WTC11 (cell line): Measurements from ENCODE around the gene PPP1R15B. TPM values are rescaled to one million over a fixed set of nuclear protein-coding genes. Genes with fewer than 3 reads are reported as not detected.

ENCODE experiments used
- ATAC-seq: fragments of 200-7000 bp; cut with Tn5 transposase; 2 replicates; pipeline ENCODE4 v1.10.0; 2021; ENCODE audit warnings: mild to moderate bottlenecking, moderate library complexity
- CTCF ChIA-PET: fragments of 300-600 bp; sonication (Branson Sonifier 250); formaldehyde crosslinking; loops from one replicate; lab custom pipeline; 2021; ENCODE audit warnings: antibody characterized with exemption; lab: Charles Lee
- POLR2A ChIA-PET: fragments of 350-600 bp; sonication (Branson Sonifier 250); formaldehyde crosslinking; loops from one replicate; lab custom pipeline; 2021; ENCODE audit warnings: antibody characterized with exemption; lab: Charles Lee
- DNase-seq: peaks from one replicate; pipeline ENCODE4 v3.0.0; 2021; ENCODE audit warnings: low spot score
- H3K27ac Mint-ChIP-seq: 2 replicates; pipeline ENCODE4 v1.8.0; 2021; ENCODE audit warnings: mixed read lengths
- H3K27me3 Mint-ChIP-seq: 2 replicates; pipeline ENCODE4 v1.8.0; 2021; ENCODE audit warnings: low read depth, mild to moderate bottlenecking, moderate library complexity, mixed read lengths
- H3K36me3 Mint-ChIP-seq: 2 replicates; pipeline ENCODE4 v1.8.0; 2021; ENCODE audit warnings: mixed read lengths
- H3K4me1 Mint-ChIP-seq: 2 replicates; pipeline ENCODE4 v1.8.0; 2022; ENCODE audit warnings: mixed read lengths
- H3K4me3 Mint-ChIP-seq: 2 replicates; pipeline ENCODE4 v1.8.0; 2021; ENCODE audit warnings: mild to moderate bottlenecking, moderate library complexity, mixed read lengths
- H3K9me3 Mint-ChIP-seq: 2 replicates; pipeline ENCODE4 v1.8.0; 2021; ENCODE audit warnings: mixed read lengths
- AR ChIP-seq: fragments of 250-450 bp; sonication (Bioruptor Pico); IDR thresholded peaks from 2 replicates; pipeline ENCODE4 v1.9.0; 2021; ENCODE audit warnings: mild to moderate bottlenecking
- ATF6 ChIP-seq: sonication (generic); formaldehyde crosslinking; IDR thresholded peaks from 2 replicates; pipeline ENCODE4 v1.8.1; 2023; ENCODE audit warnings: mild to moderate bottlenecking, missing genetic modification reagents
- CTCF ChIP-seq: fragments of 200-600 bp; IDR thresholded peaks from 2 replicates; pipeline ENCODE4 v1.8.0; 2022; ENCODE audit warnings: antibody characterized with exemption
- EMX1 ChIP-seq: fragments of 250-450 bp; sonication (Bioruptor Pico); IDR thresholded peaks from 2 replicates; pipeline ENCODE4 v1.8.0; 2021; ENCODE audit warnings: mild to moderate bottlenecking
- ESRRA ChIP-seq: sonication (generic); formaldehyde crosslinking; IDR thresholded peaks from 2 replicates; pipeline ENCODE4 v1.8.1; 2022; ENCODE audit warnings: mild to moderate bottlenecking, missing genetic modification reagents, borderline replicate concordance
- NFYB ChIP-seq: sonication (generic); formaldehyde crosslinking; conservative IDR thresholded peaks from 2 replicates; pipeline ENCODE4 v1.8.0; 2022; ENCODE audit warnings: low read depth, missing genetic modification reagents
- OVOL2 ChIP-seq: fragments of 250-450 bp; sonication (Bioruptor Pico); IDR thresholded peaks from 2 replicates; pipeline ENCODE4 v1.9.0; 2021; ENCODE audit warnings: mild to moderate bottlenecking, borderline replicate concordance
- RORB ChIP-seq: fragments of 250-450 bp; sonication (Bioruptor Pico); IDR thresholded peaks from 2 replicates; pipeline ENCODE4 v1.9.0; 2021; ENCODE audit warnings: mild to moderate bottlenecking
- SMAD4 ChIP-seq: sonication (generic); formaldehyde crosslinking; IDR thresholded peaks from 2 replicates; pipeline ENCODE4 v1.8.0; 2022; ENCODE audit warnings: mild to moderate bottlenecking, missing genetic modification reagents
- SP1 ChIP-seq: sonication (generic); formaldehyde crosslinking; conservative IDR thresholded peaks from 2 replicates; pipeline ENCODE4 v1.8.1; 2022; ENCODE audit warnings: missing genetic modification reagents
- ZNF138 ChIP-seq: sonication (generic); formaldehyde crosslinking; conservative IDR thresholded peaks from 2 replicates; pipeline ENCODE4 v1.8.1; 2022; ENCODE audit warnings: mild to moderate bottlenecking, moderate library complexity, missing genetic modification reagents
- ZNF219 ChIP-seq: sonication (generic); formaldehyde crosslinking; IDR thresholded peaks from 2 replicates; pipeline ENCODE4 v1.8.0; 2023; ENCODE audit warnings: missing genetic modification reagents, mild to moderate bottlenecking, borderline replicate concordance
- ZNF396 ChIP-seq: fragments of 250-450 bp; sonication (Bioruptor Pico); IDR thresholded peaks from 2 replicates; pipeline ENCODE4 v1.8.0; 2021; ENCODE audit warnings: mild to moderate bottlenecking, moderate library complexity, borderline replicate concordance
- total RNA-seq: library from RNA; stranded (reverse); gene quantifications from 3 replicates; pipeline ENCODE4 v1.2.3, GENCODE V29; 2021
- TF ChIP-seq, protein P1 (sequence below): sonication (generic); formaldehyde crosslinking; IDR thresholded peaks from 2 replicates; pipeline ENCODE4 v1.8.0; 2023; ENCODE audit warnings: missing genetic modification reagents
- TF ChIP-seq, protein P2 (sequence below): sonication (generic); formaldehyde crosslinking; IDR thresholded peaks from 2 replicates; pipeline ENCODE4 v1.8.1; 2022; ENCODE audit warnings: missing genetic modification reagents, borderline replicate concordance
- TF ChIP-seq, protein P3 (sequence below): sonication (generic); formaldehyde crosslinking; IDR thresholded peaks from 2 replicates; pipeline ENCODE4 v1.8.1; 2023; ENCODE audit warnings: mild to moderate bottlenecking, missing genetic modification reagents

Gene PPP1R15B
- total RNA-seq, 1 experiment from 2014 or later = 47.7 TPM

GRCh38 chr1:204418174-204419063 is 6.8 kb upstream of the PPP1R15B start:
- Mint-ChIP-seq H3K9me3 (no peaks in the 10 kb centered on the region), H3K27me3 (no peaks in the 10 kb centered on the region), H3K27ac (no peak overlapping the region)
- no peak for ATAC-seq
- TF ChIP-seq NFYB (CRISPR knock-in tag) = no peak
- TF ChIP-seq, protein P1, sequence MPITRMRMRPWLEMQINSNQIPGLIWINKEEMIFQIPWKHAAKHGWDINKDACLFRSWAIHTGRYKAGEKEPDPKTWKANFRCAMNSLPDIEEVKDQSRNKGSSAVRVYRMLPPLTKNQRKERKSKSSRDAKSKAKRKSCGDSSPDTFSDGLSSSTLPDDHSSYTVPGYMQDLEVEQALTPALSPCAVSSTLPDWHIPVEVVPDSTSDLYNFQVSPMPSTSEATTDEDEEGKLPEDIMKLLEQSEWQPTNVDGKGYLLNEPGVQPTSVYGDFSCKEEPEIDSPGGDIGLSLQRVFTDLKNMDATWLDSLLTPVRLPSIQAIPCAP (CRISPR knock-in tag) = no peak
- TF ChIP-seq EMX1 (CRISPR knock-in tag) = no peak
- no peak for TF ChIP-seq ZNF219 (CRISPR knock-in tag)
- TF ChIP-seq CTCF = no peak
- no peak for TF ChIP-seq OVOL2 (CRISPR knock-in tag)
- TF ChIP-seq RORB (CRISPR knock-in tag) = no peak
- TF ChIP-seq ZNF138 (CRISPR knock-in tag) = no peak
- TF ChIP-seq, all 79 proteins: peak for 0
- Mint-ChIP-seq H3K4me3 (no peak overlapping the region), H3K36me3 (no peaks in the 10 kb centered on the region), H3K4me1 (peaks cover 17% of the 10 kb centered on the region)
- DNase-seq = no peak
- ChIA-PET CTCF (interaction anchor here (0.9 to 2.1 kb wide), 3 partner anchors 13 to 85 kb away, joined by 3 to 14 read pairs (median 12); no protein-coding TSS in a partner anchor), POLR2A (no interaction called here)

DNA sequence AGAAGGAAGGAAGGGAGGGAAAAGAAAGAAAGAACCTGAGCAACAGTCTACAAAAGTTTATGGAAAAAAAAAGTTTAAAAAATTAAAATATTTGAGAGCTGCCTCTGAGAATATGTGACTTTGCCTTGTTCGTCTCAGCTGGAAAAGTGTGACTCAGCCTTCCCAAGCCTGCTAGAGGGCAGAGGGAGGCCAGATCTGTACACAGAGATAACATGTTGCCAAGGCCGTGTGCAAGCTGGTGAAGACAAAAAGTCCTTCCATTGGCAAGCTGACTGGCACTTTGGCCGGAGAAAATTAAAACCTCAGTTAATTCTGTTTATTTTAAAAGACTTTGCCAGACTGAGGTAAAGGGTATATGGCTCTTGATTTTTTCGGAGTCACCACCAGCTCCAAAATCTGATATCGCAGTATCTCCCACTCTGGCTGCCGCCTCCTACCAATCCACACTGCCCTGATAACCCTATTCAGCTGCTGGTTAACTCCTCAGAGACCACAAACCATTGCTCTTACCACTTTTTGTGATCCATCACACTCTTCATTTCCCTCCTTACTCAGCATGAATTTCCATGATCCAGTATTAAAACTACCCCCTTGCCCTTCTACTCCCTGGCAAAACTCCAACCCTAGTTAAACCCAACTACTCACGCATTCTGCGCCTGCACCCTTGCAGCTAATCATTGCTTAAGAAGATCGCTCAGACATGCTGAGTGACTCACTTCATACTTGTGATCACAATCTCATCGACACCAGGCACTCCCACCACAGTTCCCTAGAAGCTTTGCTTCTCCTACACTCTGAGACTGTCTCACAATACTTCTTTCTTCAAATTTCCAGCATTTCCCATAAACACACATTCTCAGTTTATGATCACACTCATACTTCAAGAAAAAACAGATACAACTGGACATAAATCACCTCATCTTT is 5.7 kb upstream of the PPP1R15B start:
- no peaks in the 10 kb centered on the region for H3K27me3 Mint-ChIP-seq
- POLR2A ChIA-PET = no interaction called here
- H3K36me3 Mint-ChIP-seq = no peaks in the 10 kb centered on the region
- no peak for DNase-seq
- H3K4me1 Mint-ChIP-seq = peaks cover 17% of the 10 kb centered on the region
- TF ChIP-seq, protein P2, sequence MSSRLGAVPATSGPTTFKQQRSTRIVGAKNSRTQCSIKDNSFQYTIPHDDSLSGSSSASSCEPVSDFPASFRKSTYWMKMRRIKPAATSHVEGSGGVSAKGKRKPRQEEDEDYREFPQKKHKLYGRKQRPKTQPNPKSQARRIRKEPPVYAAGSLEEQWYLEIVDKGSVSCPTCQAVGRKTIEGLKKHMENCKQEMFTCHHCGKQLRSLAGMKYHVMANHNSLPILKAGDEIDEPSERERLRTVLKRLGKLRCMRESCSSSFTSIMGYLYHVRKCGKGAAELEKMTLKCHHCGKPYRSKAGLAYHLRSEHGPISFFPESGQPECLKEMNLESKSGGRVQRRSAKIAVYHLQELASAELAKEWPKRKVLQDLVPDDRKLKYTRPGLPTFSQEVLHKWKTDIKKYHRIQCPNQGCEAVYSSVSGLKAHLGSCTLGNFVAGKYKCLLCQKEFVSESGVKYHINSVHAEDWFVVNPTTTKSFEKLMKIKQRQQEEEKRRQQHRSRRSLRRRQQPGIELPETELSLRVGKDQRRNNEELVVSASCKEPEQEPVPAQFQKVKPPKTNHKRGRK (CRISPR knock-in tag) = 0 out of 2 replicates have a peak, but pooled peaks have one; percentile 47
- no peak for TF ChIP-seq ZNF396 (CRISPR knock-in tag)
- TF ChIP-seq ATF6 = no peak
- no peak for TF ChIP-seq SP1 (CRISPR knock-in tag)
- no peak for TF ChIP-seq SMAD4 (CRISPR knock-in tag)
- no peak for TF ChIP-seq AR (CRISPR knock-in tag)
- TF ChIP-seq, protein P3, sequence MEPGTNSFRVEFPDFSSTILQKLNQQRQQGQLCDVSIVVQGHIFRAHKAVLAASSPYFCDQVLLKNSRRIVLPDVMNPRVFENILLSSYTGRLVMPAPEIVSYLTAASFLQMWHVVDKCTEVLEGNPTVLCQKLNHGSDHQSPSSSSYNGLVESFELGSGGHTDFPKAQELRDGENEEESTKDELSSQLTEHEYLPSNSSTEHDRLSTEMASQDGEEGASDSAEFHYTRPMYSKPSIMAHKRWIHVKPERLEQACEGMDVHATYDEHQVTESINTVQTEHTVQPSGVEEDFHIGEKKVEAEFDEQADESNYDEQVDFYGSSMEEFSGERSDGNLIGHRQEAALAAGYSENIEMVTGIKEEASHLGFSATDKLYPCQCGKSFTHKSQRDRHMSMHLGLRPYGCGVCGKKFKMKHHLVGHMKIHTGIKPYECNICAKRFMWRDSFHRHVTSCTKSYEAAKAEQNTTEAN = no peak
- no peak for TF ChIP-seq ESRRA (CRISPR knock-in tag)
- no peak overlapping the region for H3K4me3 Mint-ChIP-seq
- no peak for ATAC-seq
- no peaks in the 10 kb centered on the region for H3K9me3 Mint-ChIP-seq
- CTCF ChIA-PET = interaction anchor here (0.9 to 2.1 kb wide), 5 partner anchors 14 to 86 kb away, joined by 3 to 14 read pairs (median 4); no protein-coding TSS in a partner anchor
- H3K27ac Mint-ChIP-seq = peak overlapping the region; percentile 75
